Dedifferentiated amniotic fluid mesenchymal stem cell (primary cell): Measurements from ENCODE around the gene NAA60.

ENCODE experiments used
- DNase-seq: peaks from one replicate; pipeline ENCODE4 v3.0.0-alpha.2; 2016; ENCODE audit errors: extremely low spot score

The NAA60 gene

DNA sequence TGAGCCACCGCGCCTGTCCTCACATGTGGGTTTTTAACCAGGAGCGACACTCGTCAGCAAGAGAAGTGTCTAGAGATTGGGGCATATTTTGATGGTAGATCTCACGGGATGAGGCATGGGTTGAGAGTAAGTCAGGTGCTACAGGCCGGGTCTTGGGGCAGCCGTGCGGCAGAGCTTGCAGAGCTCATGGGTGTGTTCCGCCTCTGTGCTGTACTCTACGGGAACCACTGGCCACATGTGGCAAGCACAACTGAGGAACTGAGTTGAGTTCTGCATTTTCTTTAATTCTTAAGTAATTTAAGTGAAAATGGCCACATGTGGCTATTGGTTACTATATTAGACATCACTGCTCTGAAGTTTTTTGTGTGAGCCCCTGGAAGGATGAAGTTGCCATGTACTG is 66.9 kb downstream of the NAA60 start:
- no peak for DNase-seq

DNA sequence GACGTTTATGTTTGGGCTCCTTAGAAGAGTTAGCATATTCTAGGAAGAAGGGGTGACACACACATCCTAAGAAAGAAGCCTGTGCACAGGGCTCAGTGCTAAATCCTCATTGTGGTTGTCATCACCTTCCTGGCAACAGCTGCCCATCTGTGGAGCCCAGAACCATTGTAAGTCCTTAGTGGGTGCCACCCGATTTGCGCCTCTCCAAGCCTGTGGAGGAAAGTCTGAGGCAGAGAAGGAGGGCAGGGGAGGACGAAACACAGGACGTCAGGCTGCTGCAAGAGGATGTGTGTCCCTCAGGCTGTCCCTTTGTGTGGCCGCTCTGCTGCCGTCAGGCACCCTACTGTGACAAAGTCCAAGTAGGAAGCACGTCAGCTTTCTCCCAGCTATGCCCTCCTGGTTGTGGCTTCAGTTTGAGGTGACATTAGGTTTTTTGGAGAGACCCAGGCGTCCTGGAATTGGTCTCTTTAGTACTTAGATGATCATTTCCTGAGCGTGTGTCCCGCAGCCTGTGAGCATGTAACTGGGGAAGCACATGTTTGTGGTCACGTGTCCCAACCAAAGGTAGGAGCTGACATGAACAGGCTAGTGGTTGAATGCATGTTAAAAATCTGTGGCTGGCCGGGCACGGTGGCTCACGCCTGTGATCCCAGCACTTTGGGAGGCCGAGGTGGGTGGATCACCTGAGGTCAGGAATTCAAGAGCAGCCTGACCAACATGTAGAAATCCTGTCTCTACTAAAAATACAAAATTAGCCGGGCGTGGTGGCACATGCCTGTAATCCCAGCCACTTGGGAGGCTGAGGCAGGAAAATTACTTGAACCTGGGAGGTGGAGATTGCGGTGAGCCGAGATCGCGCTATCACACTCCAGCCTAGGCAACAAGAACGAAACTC is 68.1 kb downstream of the NAA60 start:
- DNase-seq: no peak

DNA sequence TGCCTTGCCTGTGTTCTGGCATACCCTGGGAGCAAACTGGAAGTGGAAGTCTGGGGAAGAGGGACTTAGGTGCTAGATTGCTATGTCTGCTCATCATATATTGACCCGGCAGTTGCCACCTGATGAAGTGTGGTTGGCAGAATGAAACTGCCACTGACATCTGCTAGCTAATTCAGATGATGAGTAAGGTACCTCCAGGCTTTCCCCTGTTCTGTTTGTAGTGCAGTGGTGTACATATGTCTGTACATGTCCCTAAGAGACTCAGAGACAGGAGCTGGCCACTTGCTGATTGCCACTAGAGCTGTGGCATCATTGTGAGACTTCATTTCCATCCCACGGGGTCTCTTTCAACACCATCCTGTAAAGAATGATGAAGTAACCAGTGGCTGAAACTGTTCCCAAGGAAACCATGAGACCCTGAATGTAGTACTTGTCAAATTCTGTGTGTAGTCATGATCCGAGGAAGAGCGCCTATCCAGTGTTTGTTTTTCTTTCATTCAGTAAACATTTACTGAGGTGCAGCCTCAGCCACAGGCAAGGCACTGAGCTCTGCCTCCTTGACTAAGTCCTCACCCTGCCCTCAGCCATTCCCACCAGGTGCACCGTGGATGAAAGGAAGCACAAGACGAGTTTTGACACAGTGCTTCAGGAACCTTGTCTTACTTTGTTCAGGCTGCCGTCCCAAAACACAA is 70.6 kb downstream of the NAA60 start:
- no peak for DNase-seq

DNA sequence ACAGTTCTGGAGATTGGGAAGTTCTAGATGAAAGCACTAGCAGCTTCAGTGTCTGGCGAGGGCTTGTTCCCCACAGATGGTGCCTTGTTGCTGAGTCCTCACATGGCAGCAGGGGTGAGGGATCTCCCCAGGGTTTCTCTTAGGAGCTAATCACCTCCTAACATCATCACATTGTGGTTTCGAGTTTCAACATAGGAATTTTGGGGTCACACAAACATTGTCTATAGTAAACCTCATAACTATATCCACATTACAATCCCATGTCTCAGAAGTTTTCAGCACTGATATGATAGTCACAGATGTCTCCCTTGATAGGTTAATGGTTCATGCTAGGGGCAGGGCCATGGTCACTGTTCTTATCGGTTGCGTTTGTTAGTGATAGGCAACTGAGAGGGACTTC is 71.1 kb downstream of the NAA60 start:
- DNase-seq: no peak

DNA sequence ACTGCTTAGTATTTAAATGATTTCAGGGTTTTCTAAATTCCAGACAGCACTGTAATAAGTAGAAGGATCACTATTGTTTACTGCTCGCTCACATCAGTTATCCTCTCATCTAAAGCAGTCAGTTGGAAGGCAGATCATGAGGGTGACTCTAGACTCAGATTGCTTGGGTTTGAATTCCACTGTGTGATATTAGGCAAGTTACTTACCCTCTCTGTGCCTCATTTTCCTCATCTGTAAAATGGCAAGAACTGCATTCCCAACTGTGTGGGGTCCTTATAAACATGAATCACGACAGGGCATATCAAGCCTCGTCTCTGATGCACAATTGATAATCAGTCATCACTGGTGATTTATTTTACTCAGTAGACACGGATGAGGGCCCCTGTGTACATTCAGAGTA is 72.4 kb downstream of the NAA60 start:
- DNase-seq: no peak

DNA sequence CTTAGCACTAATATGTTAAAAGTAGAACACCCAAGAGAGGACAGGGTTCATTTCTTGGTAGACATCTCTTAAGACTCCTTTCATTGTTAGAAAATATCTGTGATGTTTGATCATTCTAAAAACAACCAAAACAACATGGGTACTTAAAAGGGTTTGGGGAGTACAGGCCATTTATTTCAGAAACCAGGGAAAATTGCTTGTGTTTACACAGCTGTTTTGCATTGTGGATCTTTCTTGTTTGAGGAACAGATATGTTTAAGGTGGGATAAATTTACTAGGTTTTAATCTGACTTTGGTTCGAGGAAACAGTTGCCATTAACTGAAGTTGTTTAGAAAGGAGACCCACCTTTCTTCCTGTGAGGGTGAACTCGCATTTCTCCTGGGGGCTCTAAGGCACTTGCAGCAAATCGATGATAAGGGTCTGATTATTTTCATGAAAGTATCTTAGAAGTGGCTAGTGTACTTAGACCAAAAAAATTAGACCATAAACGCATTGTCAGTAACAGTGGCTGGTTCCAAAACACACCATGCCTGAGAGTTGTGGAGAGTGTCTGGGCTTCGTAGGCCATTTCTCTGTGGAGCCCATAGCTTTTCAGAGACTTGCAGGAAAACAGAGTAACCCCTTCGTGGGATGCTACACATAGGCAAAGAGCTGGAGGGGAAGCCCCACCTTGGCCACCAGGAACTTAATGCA is 75.0 kb downstream of the NAA60 start:
- no peak for DNase-seq

DNA sequence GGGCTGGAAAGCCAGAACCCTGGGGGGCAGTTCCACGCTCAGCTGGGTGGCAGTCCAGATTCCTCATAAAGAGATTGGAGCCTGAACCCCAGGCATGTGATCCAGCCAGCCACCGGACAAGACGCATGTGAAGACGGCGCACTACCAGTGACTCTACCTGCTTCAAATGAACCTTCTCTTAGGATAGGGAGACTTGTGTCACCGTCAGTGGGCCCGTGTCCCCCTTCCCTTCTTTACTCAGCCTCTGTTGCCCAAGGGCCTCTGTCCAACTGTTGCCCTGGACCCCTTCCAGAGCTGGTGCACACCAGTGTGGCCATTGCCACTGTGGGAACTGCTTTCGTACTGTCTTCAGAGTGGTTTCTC is 75.5 kb downstream of the NAA60 start:
- DNase-seq: no peak

DNA sequence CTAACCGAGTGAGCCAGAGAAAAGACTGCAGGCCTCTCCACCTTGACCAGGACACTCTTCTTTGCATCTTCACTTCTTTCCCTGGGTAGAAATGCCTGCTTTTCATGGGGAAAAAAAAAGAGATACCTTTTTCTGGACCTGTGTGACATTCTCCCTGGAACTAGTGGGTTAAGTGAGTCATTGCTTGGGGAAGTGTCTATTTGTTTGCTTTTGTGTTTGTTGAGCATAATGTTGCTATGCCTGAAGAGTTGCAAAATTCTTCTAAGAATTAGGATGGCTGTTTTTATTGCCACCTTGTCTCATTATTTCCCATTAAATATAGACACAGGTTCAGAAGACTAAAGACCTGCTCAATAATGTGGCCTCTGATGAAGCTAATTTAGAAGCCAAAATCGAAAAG is 76.1 kb downstream of the NAA60 start:
- no peak for DNase-seq

DNA sequence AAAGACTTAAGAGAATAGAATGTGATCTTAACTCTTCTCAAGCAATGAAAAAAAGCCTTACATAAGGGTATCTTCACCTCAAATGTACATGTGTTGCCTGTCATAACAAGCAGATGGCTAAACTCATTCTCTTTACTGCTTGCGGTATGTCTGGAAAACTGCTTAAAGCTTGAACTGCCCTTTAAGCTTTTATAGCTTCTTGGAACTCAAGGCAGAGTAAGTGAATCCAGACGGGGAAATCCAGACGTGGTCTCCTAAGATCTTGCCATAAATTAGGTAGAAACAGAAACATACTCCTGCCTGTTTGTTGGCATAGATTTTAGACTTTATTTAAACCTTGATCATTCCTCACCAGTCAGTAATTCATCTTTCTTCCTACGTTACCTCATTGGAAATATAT is 76.9 kb downstream of the NAA60 start:
- DNase-seq: peak; percentile 36

DNA sequence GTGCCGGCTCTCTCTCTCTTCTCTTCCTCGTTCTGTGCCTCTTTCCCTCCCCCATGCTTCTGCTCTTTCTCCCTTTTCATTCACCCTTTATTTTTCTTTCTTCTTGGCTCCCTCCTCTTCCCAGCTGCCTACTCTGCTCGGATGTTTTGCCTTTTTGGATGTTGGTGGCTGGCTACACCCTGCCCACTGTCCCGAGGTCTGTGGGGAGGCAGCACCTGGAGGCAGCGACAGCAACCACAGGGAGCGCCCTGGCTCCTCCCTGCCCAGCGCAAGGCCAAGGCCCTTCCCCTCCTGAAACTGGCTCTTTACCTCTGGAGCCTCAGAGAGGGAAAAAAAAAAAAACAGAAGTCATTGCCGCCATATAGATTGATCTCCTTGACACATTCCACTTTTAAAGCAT is 77.4 kb downstream of the NAA60 start:
- no peak for DNase-seq

DNA sequence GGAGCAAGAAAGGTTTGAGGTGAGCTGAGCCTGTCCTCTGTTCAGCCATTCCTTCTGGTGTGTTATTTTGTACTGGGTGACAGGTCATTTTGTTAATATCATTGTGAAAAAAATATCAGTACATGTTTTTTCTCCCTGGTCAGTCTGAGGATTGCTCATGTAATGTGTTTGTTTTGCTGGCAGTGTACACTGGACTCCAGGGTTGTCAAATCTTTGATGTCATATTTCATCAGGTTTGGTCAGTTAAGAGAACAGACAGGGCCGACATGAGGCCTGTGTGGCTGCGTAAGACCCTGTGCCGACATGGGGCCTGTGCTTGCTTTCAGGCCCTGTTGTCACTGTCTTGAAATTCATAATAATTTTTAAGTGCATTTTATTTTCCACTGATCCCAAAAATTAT is 79.8 kb downstream of the NAA60 start:
- DNase-seq: no peak

DNA sequence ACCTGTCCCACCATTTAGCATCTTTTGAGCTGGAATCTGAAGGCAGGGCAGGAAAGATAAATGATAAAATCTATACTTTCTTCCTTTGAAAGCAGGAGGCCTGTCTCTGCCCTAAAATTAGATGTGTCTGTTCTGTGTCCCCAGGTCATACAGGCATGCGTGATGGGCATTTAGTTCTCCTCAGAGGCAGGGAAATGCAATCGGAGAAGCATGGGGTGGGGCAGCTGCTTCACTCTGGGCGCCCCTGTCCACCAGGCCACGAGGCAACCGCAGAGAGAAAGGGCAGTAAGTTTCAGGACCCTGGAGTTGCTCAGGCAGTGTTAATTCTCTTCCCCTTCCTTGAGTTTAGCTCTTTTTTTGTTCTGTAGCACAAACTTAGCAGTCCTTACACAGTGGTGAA is 82.5 kb downstream of the NAA60 start:
- no peak for DNase-seq

DNA sequence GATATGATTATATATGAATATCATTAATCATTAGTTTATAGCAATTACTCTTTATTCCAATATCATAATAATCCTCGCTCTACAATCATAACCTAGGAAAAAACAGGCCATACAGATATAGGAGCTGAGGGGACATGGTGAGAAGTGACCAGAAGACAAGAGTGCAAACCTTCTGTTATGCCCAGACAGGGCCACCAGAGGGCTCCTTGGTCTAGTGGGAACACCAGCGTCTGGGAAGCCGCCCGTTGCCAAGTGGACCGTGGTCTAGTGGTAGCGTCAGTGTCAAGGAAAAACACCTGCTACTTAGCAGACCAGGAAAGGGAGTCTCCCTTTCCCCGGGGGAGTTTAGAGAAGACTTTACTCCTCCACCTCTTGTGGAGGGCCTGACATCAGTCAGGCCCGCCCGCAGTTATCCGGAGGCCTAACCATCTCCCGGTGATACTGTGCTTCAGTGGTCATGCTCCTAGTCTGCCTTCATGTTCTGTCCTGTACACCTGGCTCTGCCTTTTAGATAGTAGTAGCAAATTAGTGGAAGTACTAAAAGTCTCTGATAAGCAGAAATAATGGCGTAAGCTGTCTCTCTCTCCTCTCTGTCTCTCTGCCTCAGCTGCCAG is 83.8 kb downstream of the NAA60 start:
- peak; percentile 43 for DNase-seq

DNA sequence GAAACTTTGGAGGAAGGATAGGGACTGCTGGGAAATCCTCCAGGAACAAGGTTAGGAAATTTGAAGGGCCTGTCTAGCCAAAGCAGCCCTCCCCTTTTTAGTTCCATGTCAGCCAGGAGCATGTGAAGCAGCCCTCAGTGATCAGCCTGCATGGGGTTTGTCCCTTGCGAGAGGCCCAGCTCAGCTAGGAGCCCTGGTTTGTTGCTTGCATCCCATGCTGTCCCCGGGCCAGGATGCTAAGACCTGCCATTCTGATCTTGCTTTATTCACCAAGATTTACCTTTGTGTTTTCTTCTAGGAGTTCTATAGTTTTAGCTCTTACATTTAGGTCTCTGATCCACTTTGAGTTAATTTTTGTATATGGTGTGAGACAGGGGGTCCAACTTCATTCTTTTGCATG is 84.9 kb downstream of the NAA60 start:
- DNase-seq: no peak

DNA sequence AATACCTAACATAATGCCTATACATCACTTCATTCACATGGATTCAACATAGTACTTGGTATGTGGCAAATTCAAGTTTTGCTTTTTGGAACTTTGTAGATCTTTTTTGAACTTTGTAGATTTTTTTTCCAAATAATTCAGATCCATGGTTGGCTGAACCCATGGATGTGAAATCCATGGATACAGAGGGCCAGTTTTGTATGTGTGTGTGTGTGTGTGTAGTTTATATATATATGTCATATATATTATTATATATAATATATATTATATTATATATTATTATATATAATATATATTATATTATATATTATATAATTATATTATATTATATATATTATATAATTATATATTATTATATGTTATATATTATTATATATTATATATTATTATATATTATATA is 85.7 kb downstream of the NAA60 start:
- no peak for DNase-seq

DNA sequence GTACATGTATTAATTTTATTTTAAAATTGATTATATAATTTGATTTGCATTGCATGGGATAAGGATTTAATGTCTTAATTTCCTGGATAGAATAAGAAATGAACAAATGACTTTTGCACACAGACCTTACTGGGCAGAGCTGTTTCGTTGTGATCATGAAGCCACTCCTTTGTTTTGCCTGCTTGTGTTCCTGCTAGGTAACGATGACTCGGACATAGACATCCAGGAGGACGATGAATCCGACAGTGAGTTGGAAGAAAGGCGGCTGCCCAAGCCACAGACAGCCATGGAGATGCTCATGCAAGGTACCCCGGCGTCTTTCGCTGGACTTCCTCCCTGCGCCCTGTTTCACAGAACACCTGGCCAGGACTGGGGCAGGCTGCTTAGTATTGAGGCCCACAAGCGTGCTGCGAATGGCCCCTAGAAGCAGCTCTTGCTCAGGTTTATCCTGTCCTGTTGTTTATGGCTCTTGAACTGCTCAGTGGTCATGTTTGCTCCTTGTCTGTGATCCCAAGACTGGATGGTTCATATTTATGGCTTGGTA is 87.0 kb downstream of the NAA60 start:
- DNase-seq: no peak

DNA sequence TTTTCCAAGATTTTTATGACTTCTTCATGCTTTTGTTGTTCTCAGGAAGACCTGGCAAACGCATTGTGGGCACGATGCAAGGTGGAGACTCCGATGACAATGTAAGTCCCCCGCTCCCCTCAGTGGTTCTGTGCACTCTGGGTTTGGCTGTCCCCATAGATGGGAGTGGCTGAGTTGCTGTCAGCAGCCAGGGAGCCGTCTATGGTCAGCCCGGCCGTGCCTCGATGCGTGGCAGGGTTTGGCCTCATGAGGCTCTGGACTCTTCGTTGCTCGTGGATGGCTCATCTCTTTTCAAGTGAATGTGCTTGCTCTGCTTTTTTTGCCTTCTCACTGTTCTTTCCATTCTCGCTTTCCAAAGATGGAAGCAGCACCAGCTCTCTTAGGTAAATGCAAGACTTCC is 89.3 kb downstream of the NAA60 start:
- DNase-seq: no peak

DNA sequence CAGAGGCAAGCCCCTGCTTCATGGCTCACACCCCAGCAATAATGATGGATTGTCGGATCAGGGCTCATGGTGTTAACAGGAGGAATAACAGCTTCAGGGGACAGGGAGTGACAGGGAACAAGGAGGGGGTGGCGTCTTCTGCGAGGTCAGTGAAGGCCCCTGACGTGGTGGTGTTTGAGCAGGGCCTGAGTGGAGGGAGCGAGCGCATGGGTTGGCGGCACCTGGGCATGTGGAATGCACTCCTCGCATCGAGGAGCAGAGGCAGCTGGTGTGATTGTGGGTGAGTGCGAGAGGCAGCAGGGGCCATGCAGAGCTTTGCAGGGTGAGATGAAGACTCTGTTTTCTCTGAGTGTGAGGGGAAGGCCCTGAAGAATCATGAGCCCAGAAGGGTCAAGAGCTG is 90.6 kb downstream of the NAA60 start:
- DNase-seq: no peak

DNA sequence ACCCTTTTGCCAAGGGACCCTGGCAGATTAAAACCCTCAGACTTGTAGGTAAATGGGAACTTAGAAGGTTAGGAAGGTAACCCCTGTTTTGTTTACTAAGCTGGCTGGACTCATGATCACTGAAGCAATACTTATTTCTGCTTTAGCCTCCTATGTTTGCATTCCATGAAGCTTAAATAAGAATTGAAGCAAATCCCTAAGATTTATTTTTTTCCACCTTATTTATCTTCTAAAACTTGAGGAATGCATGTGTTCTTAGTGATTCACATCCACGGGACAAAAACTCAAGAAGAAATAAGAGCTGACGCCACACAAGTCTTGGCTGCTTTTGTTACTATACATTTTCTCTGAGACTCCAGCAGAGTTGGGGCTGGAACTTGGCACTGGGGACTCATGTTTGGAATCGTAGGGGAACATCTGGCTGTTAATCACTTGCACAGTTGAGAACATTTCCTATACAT is 92.8 kb downstream of the NAA60 start:
- DNase-seq: peak; percentile 82
